Immature natural killer cell (primary cell): ENCODE results near the gene KLC4. TPM values are rescaled to one million over a fixed set of nuclear protein-coding genes. Genes with fewer than 3 reads are reported as not detected.
A peak's percentile ranks its signal among the peaks of the same experiment; 100 is the strongest.

Source experiments
- DNase-seq, 3 donors: peaks; one replicate each; pipeline ENCODE4 v3.0.0; 2022; ENCODE audit warnings: mixed read lengths in 1 of 3
- H3K27ac Mint-ChIP-seq, 6 donors: one replicate each; pipeline ENCODE4 v1.8.0; 2020; ENCODE audit warnings: mixed read lengths in 6 of 6, mild to moderate bottlenecking in 5 of 6, inconsistent platforms in 4 of 6, moderate library complexity in 3 of 6
- H3K27me3 Mint-ChIP-seq, 3 donors: one replicate each; pipeline ENCODE4 v1.8.0; 2020 to 2021; ENCODE audit warnings: low read depth in 3 of 3, mild to moderate bottlenecking in 3 of 3, mixed read lengths in 3 of 3, moderate library complexity in 3 of 3, inconsistent platforms in 1 of 3
- H3K36me3 Mint-ChIP-seq, 3 donors: one replicate each; pipeline ENCODE4 v1.8.0; 2020; ENCODE audit warnings: mixed read lengths in 3 of 3, inconsistent platforms in 2 of 3, mild to moderate bottlenecking in 2 of 3
- H3K4me1 Mint-ChIP-seq, 2 donors: one replicate each; pipeline ENCODE4 v1.8.0; 2020; ENCODE audit warnings: inconsistent platforms in 2 of 2, mild to moderate bottlenecking in 2 of 2, mixed read lengths in 2 of 2, moderate library complexity in 1 of 2
- H3K4me3 Mint-ChIP-seq, 5 donors: one replicate each; pipeline ENCODE4 v1.8.0; 2020; ENCODE audit warnings: mild to moderate bottlenecking in 5 of 5, mixed read lengths in 5 of 5, inconsistent platforms in 3 of 5, moderate library complexity in 3 of 5
- H3K9me3 Mint-ChIP-seq, 6 donors: one replicate each; pipeline ENCODE4 v1.8.0; 2020; ENCODE audit warnings: mild to moderate bottlenecking in 6 of 6, mixed read lengths in 6 of 6, inconsistent platforms in 4 of 6, moderate library complexity in 3 of 6
- polyA plus RNA-seq, 3 donors: library from polyadenylated mRNA; unstranded; fragments of 300-500 nt; fragmentation: Illumina TruSeq; gene quantifications; one replicate each; pipeline ENCODE4 v1.2.3, GENCODE V29; 2021

Gene KLC4
- polyA plus RNA-seq, 3 donors from 2014 or later, result 9.1 to 14.4 (median 11.0) TPM

DNA sequence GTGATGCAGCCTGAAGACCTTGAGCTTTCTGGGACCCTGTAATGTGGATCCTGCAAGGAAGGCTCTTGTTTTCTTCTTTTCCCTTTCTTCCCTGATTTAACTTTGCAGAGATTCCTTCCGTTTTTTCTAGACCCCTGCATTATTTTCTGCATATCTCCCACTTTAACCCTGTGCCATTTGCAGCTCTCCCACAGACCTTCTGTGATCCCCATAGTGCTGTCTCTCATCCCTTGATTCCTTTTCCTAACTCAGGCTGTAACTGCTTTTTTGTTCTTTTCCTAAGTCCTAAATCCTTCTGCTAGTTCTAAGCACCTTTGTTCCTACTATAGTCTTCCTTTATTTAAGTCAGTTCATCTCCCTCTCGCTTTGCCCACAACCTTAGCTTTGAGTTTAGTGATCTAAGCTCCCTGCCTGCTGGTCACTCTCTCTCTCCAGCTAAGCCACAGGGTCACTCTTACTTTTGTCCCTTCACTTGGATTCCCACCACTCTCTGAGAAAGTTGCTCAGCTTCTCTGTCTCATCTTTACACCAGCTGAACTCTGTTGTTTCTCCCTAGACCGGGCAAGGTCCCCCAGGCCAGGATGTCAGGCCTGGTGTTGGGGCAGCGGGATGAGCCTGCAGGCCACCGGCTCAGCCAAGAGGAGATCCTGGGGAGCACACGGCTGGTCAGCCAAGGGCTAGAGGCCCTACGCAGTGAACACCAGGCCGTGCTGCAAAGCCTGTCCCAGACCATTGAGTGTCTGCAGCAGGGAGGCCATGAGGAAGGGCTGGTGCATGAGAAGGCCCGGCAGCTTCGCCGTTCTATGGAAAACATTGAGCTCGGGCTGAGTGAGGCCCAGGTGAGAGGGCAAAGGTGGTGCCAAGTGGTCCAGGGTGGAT, 1.6 kb downstream of the KLC4 start:
- H3K27me3 Mint-ChIP-seq, result peaks cover 0 to 5% (median 0%) of the 10 kb centered on the region in 3 donors
- DNase-seq, result no peak
- peak overlapping the region; percentile 95 to 99 (median 98) for H3K4me3 Mint-ChIP-seq
- peaks cover 4 to 17% (median 17%) of the 10 kb centered on the region in 3 donors for H3K36me3 Mint-ChIP-seq
- peaks cover 37 to 40% of the 10 kb centered on the region in 2 donors for H3K4me1 Mint-ChIP-seq
- peak overlapping the region; percentile 63 to 100 (median 99) for H3K27ac Mint-ChIP-seq
- H3K9me3 Mint-ChIP-seq, result no peaks in the 10 kb centered on the region

DNA sequence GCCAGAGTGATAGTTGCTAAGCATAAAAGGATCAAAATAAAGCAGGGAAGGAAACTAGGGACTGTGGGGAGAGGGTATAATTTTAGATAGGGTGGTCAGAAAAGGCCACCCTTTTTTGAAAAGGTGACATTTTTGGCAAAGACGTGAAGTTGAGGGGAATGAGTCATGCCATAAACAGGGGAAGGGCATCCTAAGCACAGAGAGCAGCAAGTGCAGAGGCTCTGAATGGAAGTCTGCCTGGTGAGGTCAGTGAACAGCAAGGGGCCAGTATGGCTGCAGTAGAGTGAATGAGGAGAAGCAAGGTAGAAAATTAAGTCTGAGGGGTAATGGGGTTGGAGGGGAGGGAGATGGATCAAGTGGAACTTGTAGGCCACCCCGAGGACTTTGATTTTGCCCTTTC, 2.4 kb downstream of the KLC4 start:
- Mint-ChIP-seq H3K4me1 (peaks cover 34 to 36% of the 10 kb centered on the region in 2 donors), H3K27ac (peak overlapping the region in 2 of 6 donors; percentile 11 to 100), H3K27me3 (peaks cover 0 to 5% (median 3%) of the 10 kb centered on the region in 3 donors), H3K4me3 (peak overlapping the region in 1 of 5 donors; percentile 99), H3K36me3 (peaks cover 8 to 23% (median 20%) of the 10 kb centered on the region in 3 donors), H3K9me3 (no peaks in the 10 kb centered on the region)
- no peak for DNase-seq

DNA sequence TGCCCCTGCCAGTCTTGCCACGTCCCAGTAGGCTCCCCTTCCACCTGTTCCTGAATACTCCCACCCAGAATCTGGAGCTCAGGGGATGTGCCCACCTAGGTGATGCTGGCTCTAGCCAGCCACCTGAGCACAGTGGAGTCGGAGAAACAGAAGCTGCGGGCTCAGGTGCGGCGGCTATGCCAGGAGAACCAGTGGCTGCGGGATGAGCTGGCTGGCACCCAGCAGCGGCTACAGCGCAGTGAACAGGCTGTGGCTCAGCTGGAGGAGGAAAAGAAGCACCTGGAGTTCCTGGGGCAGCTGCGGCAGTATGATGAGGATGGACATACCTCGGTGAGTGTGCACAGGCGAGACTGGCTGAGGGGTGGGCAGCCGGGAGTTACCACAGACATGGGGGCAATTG, 3.4 kb downstream of the KLC4 start:
- DNase-seq, result no peak
- Mint-ChIP-seq H3K4me3 (no peak overlapping the region), H3K27ac (no peak overlapping the region)

DNA sequence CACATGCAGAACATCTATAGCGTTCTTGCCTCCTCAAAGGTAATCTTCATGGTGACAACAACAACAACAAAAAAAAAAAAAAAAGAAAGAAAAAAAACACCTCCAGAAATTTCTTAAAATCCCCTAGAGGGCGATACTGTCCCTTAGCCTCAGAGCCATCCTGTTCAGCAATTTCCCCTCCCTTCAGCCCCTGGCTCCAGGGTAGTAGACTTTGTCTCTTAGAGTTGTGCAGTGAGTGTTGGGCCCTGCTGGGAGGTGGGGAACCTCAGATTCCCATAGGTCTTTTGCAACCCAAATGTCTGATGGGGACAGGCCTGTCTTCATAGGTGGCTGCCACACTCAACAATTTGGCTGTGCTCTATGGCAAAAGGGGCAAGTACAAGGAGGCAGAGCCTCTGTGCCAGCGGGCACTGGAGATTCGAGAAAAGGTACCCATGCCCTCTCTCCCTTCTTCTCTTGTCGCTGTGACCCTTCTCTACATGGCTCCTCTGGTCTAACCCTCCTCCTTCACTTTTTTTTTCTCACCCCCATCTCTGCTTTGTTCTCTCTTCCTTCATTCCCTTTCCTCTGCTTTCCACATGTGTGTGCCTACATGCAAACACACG, 10.7 kb downstream of the KLC4 start:
- Mint-ChIP-seq H3K4me3 (no peak overlapping the region), H3K36me3 (peaks cover 27 to 34% (median 27%) of the 10 kb centered on the region in 3 donors), H3K27ac (peak overlapping the region in 1 of 6 donors; percentile 58), H3K27me3 (peaks cover 0 to 3% (median 3%) of the 10 kb centered on the region in 3 donors), H3K4me1 (no peaks in the 10 kb centered on the region), H3K9me3 (no peaks in the 10 kb centered on the region)
- DNase-seq, result peak in 2 of 3 donors; percentile 18 to 21

More for the DNA sequence above, 3.4 kb downstream of the KLC4 start:
- H3K4me1 Mint-ChIP-seq, result peaks cover 33 to 34% of the 10 kb centered on the region in 2 donors
- peaks cover 0 to 5% (median 3%) of the 10 kb centered on the region in 3 donors for H3K27me3 Mint-ChIP-seq
- H3K9me3 Mint-ChIP-seq, result no peaks in the 10 kb centered on the region
- peaks cover 8 to 23% (median 20%) of the 10 kb centered on the region in 3 donors for H3K36me3 Mint-ChIP-seq

DNA sequence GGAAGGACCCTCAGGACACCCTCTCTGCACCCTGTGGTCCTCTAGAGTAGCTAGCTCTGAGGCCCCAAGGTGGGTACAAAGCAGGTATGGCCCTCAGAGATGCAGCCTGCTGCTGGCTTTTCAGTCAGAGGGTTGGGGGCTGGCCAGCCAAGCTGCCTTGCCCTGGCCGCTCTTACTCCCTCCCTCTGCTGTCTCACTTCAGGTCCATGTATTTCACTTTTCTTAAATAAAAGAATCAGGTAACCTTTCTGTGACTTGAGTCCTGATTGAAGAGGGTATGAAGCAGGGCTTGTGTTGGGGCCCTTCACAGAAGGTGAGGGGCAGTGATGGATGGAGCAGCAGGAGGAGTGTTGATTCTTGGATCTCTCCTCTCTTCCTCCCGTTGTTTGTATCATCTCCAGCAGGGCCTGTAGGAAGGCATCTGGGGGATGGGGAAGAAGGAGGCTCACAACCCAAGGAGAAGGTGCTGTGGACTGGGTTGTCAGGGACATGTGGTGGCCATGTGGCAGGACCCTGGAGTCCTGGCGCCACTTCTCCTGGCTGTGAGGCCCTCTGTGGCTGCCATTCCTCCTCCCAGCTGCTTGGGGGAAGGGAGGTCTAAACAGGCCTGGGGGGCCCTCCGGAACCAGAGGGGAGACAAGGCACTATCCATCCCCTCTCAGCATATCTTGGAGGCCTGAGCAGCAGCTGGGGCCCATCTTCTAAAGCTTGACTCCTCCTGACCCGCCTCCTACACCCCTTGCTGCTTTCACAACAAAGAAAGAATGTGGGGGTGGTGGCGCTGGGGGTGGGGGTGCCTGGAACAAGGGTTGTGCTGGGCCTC, 15.6 kb downstream of the KLC4 start:
- Mint-ChIP-seq H3K4me1 (peaks cover 12 to 13% of the 10 kb centered on the region in 2 donors), H3K27ac (no peak overlapping the region), H3K9me3 (no peaks in the 10 kb centered on the region), H3K36me3 (peaks cover 18 to 24% (median 24%) of the 10 kb centered on the region in 3 donors), H3K4me3 (peak overlapping the region; percentile 30 to 70 (median 60)), H3K27me3 (peaks cover 0 to 15% (median 3%) of the 10 kb centered on the region in 3 donors)
- no peak for DNase-seq

DNA sequence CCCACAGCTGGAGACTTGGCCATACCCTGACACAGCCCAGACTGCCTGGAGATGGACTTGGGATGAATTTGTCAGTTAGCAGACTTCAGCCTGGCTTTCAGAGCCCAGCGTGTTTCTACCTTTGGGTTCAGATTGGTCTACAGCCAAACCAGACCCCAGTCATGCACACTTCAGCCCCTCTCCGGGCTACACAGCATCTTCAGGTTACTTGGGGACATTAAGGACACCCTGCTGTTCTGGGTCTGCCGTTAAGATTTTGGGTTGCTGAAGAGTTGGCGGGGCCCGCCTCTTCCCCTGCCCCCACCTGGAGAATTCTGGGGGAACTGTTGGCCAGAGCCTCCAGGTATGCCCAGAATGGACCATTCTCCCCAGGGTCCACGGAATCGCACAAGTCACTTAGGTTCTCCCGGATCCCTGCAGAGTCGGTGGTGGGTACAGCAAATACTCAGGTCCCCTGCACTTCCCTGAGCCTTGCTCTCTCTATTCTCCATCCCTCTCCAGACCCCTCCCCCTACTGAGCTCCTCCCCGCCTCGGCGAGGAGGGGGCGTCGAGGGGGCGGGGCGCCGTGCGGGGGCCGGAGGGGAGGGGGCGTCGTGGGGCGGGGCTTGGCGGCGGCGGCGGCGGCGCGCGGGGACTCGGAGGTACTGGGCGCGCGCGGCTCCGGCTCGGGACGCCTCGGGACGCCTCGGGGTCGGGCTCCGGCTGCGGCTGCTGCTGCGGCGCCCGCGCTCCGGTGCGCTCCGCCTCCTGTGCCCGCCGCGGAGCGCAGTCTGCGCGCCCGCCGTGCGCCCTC, 16.4 kb downstream of the KLC4 start, which contains the start of gene PTK7:
Gene PTK7, plus strand, starts transcription at position 645 of the 794 bp plus-strand sequence. CDS start 175 bp downstream, outside the sequence.
- Mint-ChIP-seq H3K36me3 (peaks cover 18 to 24% (median 24%) of the 10 kb centered on the region in 3 donors), H3K27me3 (peaks cover 0 to 15% (median 3%) of the 10 kb centered on the region in 3 donors)

DNA sequence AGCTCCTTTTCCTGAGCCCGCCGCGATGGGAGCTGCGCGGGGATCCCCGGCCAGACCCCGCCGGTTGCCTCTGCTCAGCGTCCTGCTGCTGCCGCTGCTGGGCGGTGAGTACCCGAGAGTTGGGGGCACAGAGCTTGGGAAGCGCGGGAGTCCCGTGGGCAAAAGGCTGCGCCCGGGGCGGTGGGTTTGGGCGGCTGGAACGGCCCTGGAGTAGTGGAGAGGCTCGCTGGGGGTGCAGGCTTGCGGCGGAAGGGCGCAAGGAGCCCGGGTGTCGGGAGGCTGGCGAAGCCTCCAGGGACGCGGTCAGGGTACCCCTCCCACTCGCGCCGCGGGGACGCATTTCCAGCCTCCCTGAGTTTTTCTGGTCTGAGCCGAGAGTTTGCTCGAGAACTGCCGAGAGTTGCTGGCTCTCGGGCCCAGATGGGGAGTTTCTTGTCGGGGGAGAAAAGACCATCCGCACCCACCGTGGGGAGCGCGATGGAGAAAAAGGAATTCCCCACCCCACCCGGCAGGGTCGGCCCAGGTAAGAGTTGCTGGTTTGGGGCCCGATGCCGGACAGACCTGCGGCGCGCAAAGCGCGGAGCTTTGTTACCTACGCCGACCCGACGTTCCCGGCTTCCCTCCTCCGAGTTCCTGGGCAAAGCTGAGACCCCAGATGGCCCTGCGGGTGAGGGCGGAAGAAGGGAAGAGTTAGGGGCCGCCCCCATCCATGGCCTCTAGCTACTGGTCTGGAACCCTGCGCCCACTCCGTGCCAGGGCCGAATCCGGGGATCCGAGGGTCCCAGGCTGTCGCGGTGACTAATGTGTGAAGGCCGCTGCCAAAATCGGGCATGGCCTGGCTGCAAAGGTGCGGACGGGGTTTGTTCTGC, 17.3 kb downstream of the KLC4 start:
- peak in 1 of 3 donors; percentile 9 for DNase-seq
- Mint-ChIP-seq H3K27ac (no peak overlapping the region), H3K4me3 (peak overlapping the region; percentile 13 to 64 (median 53)), H3K36me3 (peaks cover 18 to 24% (median 24%) of the 10 kb centered on the region in 3 donors), H3K27me3 (peaks cover 0 to 15% (median 3%) of the 10 kb centered on the region in 3 donors), H3K4me1 (peaks cover 12 to 13% of the 10 kb centered on the region in 2 donors), H3K9me3 (no peaks in the 10 kb centered on the region)

More for the DNA sequence above, 16.4 kb downstream of the KLC4 start, which contains the start of gene PTK7:
- H3K9me3 Mint-ChIP-seq, result no peaks in the 10 kb centered on the region
- peaks cover 12 to 13% of the 10 kb centered on the region in 2 donors for H3K4me1 Mint-ChIP-seq
- no peak within 1 kb of the TSS for H3K27ac Mint-ChIP-seq
- H3K4me3 Mint-ChIP-seq, result peak within 1 kb of the TSS; percentile 53 to 70 (median 63)
- peak in 1 of 3 donors; percentile 12 for DNase-seq

DNA sequence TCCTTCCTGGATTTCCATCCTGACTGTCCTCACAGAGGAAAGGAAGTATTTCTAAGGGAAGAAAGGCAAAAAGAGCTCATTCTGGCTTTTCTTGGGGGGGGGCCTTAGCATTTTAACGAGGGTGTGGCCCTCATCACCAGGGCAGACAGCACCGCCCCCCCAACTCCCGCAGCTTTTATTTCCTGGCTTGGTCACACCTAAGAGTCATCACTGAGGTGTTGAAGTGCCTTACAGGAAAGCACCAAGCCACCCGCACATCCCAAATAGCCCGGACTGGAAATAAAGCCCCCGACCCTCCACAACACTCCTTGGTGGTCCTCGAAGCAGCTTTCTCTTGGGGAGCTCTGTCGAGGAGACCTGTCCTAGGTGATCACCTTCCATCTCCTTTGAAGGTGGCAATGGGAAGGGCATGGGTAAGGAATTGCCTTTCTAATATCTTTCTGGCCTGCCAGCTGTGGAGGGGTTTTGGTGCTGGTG, 17.9 kb downstream of the KLC4 start:
- H3K27ac Mint-ChIP-seq, result no peak overlapping the region
- peak overlapping the region; percentile 13 to 64 (median 53) for H3K4me3 Mint-ChIP-seq
- DNase-seq, result no peak
- H3K9me3 Mint-ChIP-seq, result no peaks in the 10 kb centered on the region
- peaks cover 0 to 15% (median 3%) of the 10 kb centered on the region in 3 donors for H3K27me3 Mint-ChIP-seq
- peaks cover 13 to 18% (median 17%) of the 10 kb centered on the region in 3 donors for H3K36me3 Mint-ChIP-seq
- peaks cover 12 to 13% of the 10 kb centered on the region in 2 donors for H3K4me1 Mint-ChIP-seq

DNA sequence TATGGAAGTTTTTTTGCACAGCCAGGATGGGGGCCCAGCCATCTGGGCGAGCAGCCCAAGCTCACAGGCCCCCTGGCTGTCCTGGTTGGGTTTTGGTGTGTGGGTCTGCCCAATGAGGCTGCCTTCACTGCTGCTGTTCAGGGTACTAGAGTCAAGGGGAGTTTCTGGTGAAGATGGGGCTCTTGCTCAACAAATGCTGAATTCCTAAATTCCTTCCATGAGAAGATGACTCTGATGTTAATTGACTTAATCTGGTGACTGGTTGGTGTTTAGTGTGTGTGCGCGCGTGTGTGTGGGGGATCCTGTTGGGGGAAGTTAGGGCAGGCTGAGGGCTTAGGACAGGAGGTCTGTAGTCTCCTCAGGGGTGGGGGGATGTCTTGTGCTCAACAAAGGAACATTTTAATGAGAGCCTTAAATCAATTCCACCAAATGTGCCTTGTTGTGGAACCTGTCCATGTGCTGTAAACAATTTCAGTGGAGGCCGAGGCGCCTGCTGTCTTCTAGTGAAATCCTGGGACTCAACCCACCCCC, 18.6 kb downstream of the KLC4 start:
- H3K36me3 Mint-ChIP-seq, result peaks cover 7 to 11% (median 11%) of the 10 kb centered on the region in 3 donors
- H3K27ac Mint-ChIP-seq, result no peak overlapping the region
- H3K4me3 Mint-ChIP-seq, result peak overlapping the region; percentile 6 to 64 (median 39)
- peaks cover 0 to 12% (median 3%) of the 10 kb centered on the region in 3 donors for H3K27me3 Mint-ChIP-seq
- peaks cover 12 to 13% of the 10 kb centered on the region in 2 donors for H3K4me1 Mint-ChIP-seq
- DNase-seq, result no peak
- H3K9me3 Mint-ChIP-seq, result no peaks in the 10 kb centered on the region

DNA sequence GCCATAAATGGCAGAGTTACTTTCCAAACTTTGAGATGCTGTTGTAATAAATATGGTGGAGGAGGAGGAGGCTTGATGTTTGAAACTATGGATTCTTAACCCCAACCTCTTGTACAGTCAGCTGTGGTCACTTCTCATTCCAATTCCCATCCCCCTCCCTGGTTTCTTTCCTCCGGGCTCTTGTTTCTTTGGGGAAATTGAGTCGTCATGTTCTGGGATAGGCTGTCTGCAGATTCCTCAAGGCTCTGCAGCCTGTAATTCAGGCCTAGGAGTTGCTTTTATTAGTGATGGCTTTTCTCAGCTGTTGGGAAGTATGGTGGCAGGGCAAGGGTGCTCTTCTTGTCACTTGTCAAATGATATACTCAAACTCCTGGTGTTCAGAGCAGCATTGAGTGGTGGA, 19.3 kb downstream of the KLC4 start:
- no peaks in the 10 kb centered on the region for H3K9me3 Mint-ChIP-seq
- H3K27me3 Mint-ChIP-seq, result peaks cover 0 to 12% (median 3%) of the 10 kb centered on the region in 3 donors
- peaks cover 12 to 13% of the 10 kb centered on the region in 2 donors for H3K4me1 Mint-ChIP-seq
- peak overlapping the region in 1 of 5 donors; percentile 53 for H3K4me3 Mint-ChIP-seq
- H3K27ac Mint-ChIP-seq, result peak overlapping the region in 1 of 6 donors; percentile 8
- peaks cover 6 to 7% (median 6%) of the 10 kb centered on the region in 3 donors for H3K36me3 Mint-ChIP-seq
- DNase-seq, result no peak

DNA sequence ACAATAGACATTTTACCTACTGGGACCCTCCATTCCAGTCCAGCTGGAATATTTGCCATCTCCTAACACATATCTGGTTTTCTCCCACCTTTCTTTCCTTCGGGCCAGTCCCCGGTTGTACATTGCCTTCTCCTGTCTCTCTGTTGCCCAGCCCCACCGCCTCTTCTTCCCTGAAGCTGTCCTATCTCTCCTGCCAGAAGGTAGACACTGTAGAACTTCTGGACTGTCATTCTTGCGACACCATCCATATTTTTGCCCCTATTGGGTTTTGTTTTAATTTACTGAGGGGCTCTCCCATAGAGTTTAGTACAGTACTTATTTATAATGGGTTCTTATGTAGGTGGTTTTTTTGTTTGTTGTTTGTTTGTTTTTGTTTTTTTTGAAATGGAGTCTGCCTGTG, 21.6 kb downstream of the KLC4 start:
- peaks cover 0 to 15% (median 3%) of the 10 kb centered on the region in 3 donors for H3K27me3 Mint-ChIP-seq
- no peaks in the 10 kb centered on the region for H3K36me3 Mint-ChIP-seq
- H3K4me3 Mint-ChIP-seq, result no peak overlapping the region
- no peaks in the 10 kb centered on the region for H3K9me3 Mint-ChIP-seq
- peaks cover 10 to 13% of the 10 kb centered on the region in 2 donors for H3K4me1 Mint-ChIP-seq
- no peak for DNase-seq
- H3K27ac Mint-ChIP-seq, result no peak overlapping the region
